Epithelial cell of umbilical artery (primary cell): Measurements from ENCODE around the gene SLC35B3. TPM values are rescaled to one million over a fixed set of nuclear protein-coding genes. Genes with fewer than 3 reads are reported as not detected.

Source experiments
- total RNA-seq: library from RNA; depleted of rRNA; stranded (reverse); fragments of >200 nt; gene quantifications from 2 replicates; pipeline ENCODE4 v1.2.3, GENCODE V29; 2014

The SLC35B3 gene
- 16.2 and 19.8 TPM in 2 replicates for total RNA-seq

GRCh38 chr6:8435093-8435844 is at the start of gene SLC35B3:
TSS of gene SLC35B3 (minus strand) at chr6:8435545.

